BJ (cell line): Measurements from ENCODE around the gene SLC4A5. TPM values are rescaled to one million over a fixed set of nuclear protein-coding genes. Genes with fewer than 3 reads are reported as not detected.

Source experiments
- CTCF ChIA-PET: fragments of 350-600 bp; formaldehyde crosslinking; extraction: SDS; loops from one replicate; lab custom pipeline; 2021; ENCODE audit warnings: antibody characterized with exemption, inconsistent platforms; lab: Yijun Ruan, JAX
- POLR2A ChIA-PET: fragments of 300-600 bp; sonication (Branson Sonifier 250); formaldehyde crosslinking; extraction: SDS; loops from one replicate; lab custom pipeline; 2021; ENCODE audit warnings: antibody characterized with exemption; lab: Charles Lee
- DNase-seq: peaks from one replicate; pipeline ENCODE4 v3.0.0-alpha.2; 2011; ENCODE audit warnings: low read depth
- H3K27me3 ChIP-seq: 2 replicates; pipeline ENCODE4 v1.6.0; 2011; ENCODE audit warnings: low read length; ENCODE audit not compliant: control insufficient read depth, insufficient read depth
- H3K36me3 ChIP-seq: 2 replicates; pipeline ENCODE4 v1.5.1; 2011; ENCODE audit warnings: low read length; ENCODE audit not compliant: control insufficient read depth, insufficient read depth
- H3K4me3 ChIP-seq: 2 replicates; pipeline ENCODE4 v1.5.1; 2011; ENCODE audit warnings: low read depth, mild to moderate bottlenecking, control low read depth, low read length
- CTCF ChIP-seq: IDR thresholded peaks from 2 replicates; pipeline ENCODE4 v1.5.1; 2011; ENCODE audit warnings: low read depth, mild to moderate bottlenecking, control low read depth, inconsistent platforms, low read length, moderate library complexity; ENCODE audit not compliant: insufficient read depth
- polyA plus RNA-seq: library from polyadenylated mRNA; depleted of rRNA; stranded (reverse); fragments of >200 nt; gene quantifications from 2 replicates; pipeline ENCODE4 v1.2.3, GENCODE V29; 2011

The SLC4A5 gene
- polyA plus RNA-seq, 1 experiment, result 0.07 TPM

- no peak for DNase-seq
- POLR2A ChIA-PET, result no interaction called here
- CTCF ChIA-PET, result interaction anchor here (0.7 kb wide), 1 partner anchor 60 kb away, joined by 3 read pairs; no protein-coding TSS in a partner anchor
- Histone ChIP-seq H3K4me3 (no peak overlapping the region), H3K27me3 (no peaks in the 10 kb centered on the region), H3K36me3 (peaks cover 16% of the 10 kb centered on the region)
- TF ChIP-seq CTCF, result no peak
Observed at GRCh38 chr2:74212702-74213410, 130.4 kb downstream of the SLC4A5 start.

GRCh38 chr2:74206180-74206688 is 137.0 kb downstream of the SLC4A5 start:
- POLR2A ChIA-PET, result no interaction called here
- no peak for DNase-seq
- H3K36me3 ChIP-seq, result peaks cover 16% of the 10 kb centered on the region
- H3K27me3 ChIP-seq, result no peaks in the 10 kb centered on the region
- no peak for TF ChIP-seq CTCF
- CTCF ChIA-PET, result interaction anchor here (0.6 to 1.0 kb wide), 3 partner anchors 45 to 129 kb away, joined by 3 to 4 read pairs (median 3); no protein-coding TSS in a partner anchor
- no peak overlapping the region for H3K4me3 ChIP-seq

GRCh38 chr2:74205596-74205995 is 137.6 kb downstream of the SLC4A5 start:
- ChIA-PET CTCF (interaction anchor here (0.6 to 1.3 kb wide), 6 partner anchors 10 to 381 kb away, joined by 3 to 4 read pairs (median 3); no protein-coding TSS in a partner anchor), POLR2A (no interaction called here)
- TF ChIP-seq CTCF, result no peak
- Histone ChIP-seq H3K27me3 (no peaks in the 10 kb centered on the region), H3K36me3 (peaks cover 15% of the 10 kb centered on the region), H3K4me3 (no peak overlapping the region)
- DNase-seq, result no peak

- POLR2A ChIA-PET, result no interaction called here
- Histone ChIP-seq H3K36me3 (peaks cover 15% of the 10 kb centered on the region), H3K27me3 (no peaks in the 10 kb centered on the region), H3K4me3 (no peak overlapping the region)
- DNase-seq, result no peak
- CTCF ChIA-PET, result interaction anchor here (1.0 to 1.3 kb wide), 5 partner anchors 11 to 381 kb away, joined by 3 to 4 read pairs (median 3); no protein-coding TSS in a partner anchor
- TF ChIP-seq CTCF, result no peak
Observed at GRCh38 chr2:74205113-74205512, 138.1 kb downstream of the SLC4A5 start.

GRCh38 chr2:74204436-74204835 is 138.8 kb downstream of the SLC4A5 start:
- H3K27me3 ChIP-seq, result no peaks in the 10 kb centered on the region
- no peak for DNase-seq
- POLR2A ChIA-PET, result no interaction called here
- TF ChIP-seq CTCF, result no peak
- peaks cover 11% of the 10 kb centered on the region for H3K36me3 ChIP-seq
- CTCF ChIA-PET, result interaction anchor here (0.6 to 1.3 kb wide), 4 partner anchors 11 to 131 kb away, joined by 3 to 4 read pairs (median 4); no protein-coding TSS in a partner anchor
- no peak overlapping the region for H3K4me3 ChIP-seq
